HG02938 (cell line): ENCODE data around the gene HPS4.

ENCODE experiments used
- ATAC-seq: cut with Tn5 transposase; IDR thresholded peaks from one replicate; pipeline ENCODE4 v1.9.1; 2021; ENCODE audit warnings: mild to moderate bottlenecking, moderate library complexity; ENCODE audit not compliant: unreplicated experiment

HPS4 gene

GRCh38 chr22:26470807-26471206, 12.8 kb downstream of the HPS4 start:
- no peak for ATAC-seq

GRCh38 chr22:26466196-26466595, 17.4 kb downstream of the HPS4 start:
- no peak for ATAC-seq

GRCh38 chr22:26464312-26464711, 19.3 kb downstream of the HPS4 start:
- ATAC-seq: no peak

GRCh38 chr22:26463688-26464087, 19.9 kb downstream of the HPS4 start:
- ATAC-seq: no peak

GRCh38 chr22:26463101-26463661, 20.4 kb downstream of the HPS4 start:
- no peak for ATAC-seq

- no peak for ATAC-seq
Measured at GRCh38 chr22:26462641-26463040, 20.9 kb downstream of the HPS4 start.

GRCh38 chr22:26462051-26462450, 21.5 kb downstream of the HPS4 start:
- ATAC-seq: no peak

GRCh38 chr22:26461188-26461810, 22.3 kb downstream of the HPS4 start:
- no peak for ATAC-seq

GRCh38 chr22:26460202-26460601, 23.4 kb downstream of the HPS4 start:
- no peak for ATAC-seq

GRCh38 chr22:26457661-26458272, 25.8 kb downstream of the HPS4 start:
- no peak for ATAC-seq

- no peak for ATAC-seq
Measured at GRCh38 chr22:26453812-26454500, 29.6 kb downstream of the HPS4 start.

- no peak for ATAC-seq
Measured at GRCh38 chr22:26453216-26453615, 30.4 kb downstream of the HPS4 start.

GRCh38 chr22:26452236-26453016, 31.2 kb downstream of the HPS4 start:
- no peak for ATAC-seq

- ATAC-seq: no peak
Measured at GRCh38 chr22:26450453-26451185, 33.0 kb downstream of the HPS4 start.

GRCh38 chr22:26448941-26449340, 34.6 kb downstream of the HPS4 start:
- no peak for ATAC-seq

- no peak for ATAC-seq
Measured at GRCh38 chr22:26448334-26448733, 35.2 kb downstream of the HPS4 start.

GRCh38 chr22:26447584-26448329, 35.8 kb downstream of the HPS4 start:
- no peak for ATAC-seq

- no peak for ATAC-seq
Measured at GRCh38 chr22:26446808-26447515, 36.6 kb downstream of the HPS4 start.

GRCh38 chr22:26445577-26446275, 37.9 kb downstream of the HPS4 start:
- no peak for ATAC-seq
